ENCODE data around the gene E4F1.
"Not testable (repeated sequence)": the region's sequence is repeated elsewhere in the genome, so short reads cannot be mapped to it uniquely, and the experiment has no call there.

E4F1 gene

DNA sequence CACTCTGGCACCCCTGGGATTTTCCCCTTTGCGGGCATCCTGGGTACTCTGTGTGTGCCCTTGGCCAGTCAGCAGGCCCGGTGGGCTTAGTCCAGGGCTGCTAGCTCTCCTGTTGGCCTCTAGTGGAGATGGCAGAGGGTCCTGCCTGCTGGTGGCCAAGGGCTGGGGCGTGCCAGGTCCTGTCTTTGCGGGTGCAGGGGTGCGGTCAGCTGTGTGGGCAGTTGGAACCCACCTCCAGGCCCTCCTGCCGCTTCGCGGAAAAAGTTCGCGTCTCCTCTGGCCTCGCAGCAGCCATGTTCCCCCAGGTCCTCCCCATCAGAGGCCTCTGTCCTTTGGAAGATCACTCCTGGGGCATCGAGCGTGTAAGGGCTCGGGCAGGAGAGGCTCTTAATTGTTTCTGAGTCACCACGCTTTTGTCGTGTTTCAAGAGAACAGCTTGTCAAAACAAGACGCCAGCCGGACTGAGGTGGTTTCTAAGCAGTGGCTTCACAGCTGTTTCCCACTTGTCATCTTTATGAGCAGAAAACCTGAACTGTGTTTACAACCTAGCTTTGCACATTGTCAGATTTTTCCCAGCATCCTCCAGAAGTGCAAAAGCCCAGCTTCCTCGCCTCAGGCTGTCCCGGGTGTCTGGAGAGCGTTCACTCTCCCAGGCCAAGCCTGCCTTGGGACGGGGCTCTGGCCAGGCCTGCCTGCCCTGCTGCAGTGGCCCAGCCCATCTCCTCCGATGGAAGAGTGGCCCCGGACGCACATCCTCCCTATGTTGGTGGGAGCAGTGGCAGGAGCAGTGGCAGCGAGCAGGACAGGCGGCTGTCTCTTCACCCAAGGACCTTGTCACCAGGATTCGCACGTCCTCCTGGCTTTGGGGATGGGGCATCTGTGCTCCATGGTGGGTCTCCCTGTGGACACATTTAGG, 7.9 kb downstream of the E4F1 start:
- DNase-seq = peak; percentile 70

DNA sequence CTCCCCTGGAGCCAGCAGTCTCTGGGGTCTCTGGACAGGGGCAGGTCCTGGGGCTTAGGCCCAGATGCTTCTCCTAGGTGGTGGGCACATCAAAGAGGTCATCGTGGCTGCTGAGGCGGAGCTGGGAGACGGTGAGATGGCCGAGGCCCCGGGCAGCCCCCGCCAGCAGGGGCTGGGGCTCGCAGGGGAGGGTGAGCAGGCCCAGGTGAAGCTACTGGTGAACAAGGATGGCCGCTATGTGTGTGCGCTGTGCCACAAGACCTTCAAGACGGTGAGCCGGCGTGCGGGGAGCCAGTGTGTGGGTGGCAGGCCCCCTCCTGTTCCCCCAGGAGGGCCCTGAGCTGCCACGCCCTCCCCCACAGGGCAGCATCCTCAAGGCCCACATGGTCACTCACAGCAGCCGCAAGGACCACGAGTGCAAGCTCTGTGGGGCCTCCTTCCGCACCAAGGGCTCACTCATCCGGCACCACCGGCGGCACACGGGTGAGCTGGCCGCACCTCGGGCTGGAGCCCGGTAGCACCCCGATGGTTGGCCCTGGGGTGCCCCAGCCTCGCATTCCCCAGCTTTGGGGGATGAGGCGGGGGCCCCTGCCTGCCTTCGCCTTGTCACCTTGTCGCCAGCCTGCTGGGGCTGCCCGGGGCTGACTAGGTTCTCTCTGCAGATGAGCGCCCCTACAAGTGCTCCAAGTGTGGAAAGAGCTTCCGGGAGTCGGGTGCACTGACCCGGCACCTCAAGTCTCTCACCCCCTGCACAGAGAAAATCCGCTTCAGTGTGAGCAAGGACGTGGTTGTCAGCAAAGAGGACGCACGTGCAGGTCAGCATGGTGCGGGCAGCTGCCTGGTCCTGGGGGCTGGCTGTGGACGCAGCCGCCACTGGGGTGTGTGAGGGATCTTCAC, 9.0 kb downstream of the E4F1 start:
- no peak for DNase-seq

DNA sequence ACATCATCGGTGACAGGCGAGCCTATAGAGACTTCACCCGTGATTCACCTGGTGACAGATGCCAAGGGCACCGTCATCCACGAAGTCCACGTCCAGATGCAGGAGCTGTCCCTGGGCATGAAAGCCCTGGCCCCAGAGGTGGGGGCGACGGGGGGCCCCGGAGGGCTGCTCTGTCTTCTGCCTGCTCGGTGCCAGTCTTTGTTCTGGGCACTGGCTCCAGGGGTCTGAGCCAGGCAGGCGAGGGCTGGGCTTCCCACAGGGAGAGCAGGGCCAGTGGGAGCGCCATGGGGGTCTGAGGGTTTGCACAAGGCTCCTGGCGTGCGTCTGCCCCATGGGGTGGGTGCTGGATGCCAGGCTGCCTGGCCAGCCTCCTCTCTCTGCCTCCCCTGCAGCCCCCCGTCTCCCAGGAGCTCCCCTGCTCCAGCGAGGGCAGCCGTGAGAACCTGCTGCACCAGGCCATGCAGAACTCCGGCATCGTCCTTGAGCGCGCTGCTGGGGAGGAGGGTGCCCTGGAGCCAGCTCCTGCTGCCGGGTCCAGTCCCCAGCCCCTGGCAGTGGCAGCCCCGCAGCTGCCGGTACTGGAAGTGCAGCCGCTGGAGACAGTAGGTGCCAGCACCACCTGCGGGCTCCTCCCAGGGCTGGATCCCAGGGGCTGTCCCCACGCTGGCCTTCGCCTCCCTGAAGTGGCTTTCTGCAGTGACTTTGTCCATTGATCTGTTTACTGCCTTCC, 9.8 kb downstream of the E4F1 start:
- no peak for DNase-seq

DNA sequence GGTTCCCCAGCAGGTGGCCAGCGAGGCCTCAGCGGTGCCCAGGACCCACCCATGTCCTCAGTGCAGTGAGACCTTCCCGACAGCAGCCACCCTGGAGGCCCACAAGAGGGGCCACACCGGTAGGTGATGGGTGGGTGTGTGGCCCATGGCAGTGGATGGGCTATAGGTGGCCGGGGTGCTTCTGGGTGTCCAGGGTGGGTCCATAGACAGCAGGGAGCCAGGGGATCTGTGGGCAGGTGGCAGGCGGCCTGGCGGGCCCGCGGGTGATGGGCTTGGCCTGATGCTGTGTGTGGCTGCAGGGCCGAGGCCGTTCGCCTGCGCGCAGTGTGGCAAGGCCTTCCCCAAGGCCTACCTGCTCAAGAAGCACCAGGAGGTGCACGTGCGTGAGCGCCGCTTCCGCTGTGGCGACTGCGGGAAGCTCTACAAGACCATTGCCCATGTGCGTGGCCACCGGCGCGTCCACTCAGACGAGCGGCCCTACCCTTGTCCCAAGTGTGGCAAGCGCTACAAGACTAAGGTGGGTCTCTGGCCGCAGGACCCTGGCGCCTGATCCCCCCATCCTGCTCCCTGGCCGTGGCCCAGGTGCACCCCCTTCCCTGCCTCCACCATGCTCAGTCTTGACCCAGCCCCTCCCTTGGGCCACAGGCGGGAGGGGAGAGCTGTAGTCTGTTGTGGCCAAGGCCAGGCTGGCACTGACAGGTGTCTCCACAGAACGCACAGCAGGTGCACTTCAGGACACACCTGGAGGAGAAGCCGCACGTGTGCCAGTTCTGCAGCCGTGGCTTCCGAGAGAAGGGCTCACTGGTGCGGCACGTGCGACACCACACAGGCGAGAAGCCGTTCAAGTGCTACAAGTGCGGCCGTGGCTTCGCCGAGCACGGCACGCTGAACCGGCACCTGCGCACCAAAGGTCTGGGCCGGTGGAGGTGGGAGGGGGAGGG, 10.8 kb downstream of the E4F1 start:
- DNase-seq = peak; percentile 79

DNA sequence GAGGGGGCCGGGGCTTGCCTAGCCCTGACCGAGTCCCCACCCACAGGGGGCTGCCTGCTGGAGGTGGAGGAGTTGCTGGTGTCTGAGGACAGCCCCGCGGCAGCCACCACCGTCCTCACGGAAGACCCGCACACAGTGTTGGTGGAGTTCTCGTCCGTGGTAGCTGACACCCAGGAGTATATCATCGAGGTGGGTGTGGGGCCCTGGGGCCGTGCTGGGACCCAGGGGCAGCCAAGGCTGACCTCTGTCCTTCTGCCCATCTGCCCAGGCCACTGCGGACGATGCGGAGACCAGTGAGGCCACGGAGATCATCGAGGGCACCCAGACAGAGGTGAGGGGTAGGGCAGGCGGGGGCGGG, 11.4 kb downstream of the E4F1 start:
- DNase-seq = no peak

DNA sequence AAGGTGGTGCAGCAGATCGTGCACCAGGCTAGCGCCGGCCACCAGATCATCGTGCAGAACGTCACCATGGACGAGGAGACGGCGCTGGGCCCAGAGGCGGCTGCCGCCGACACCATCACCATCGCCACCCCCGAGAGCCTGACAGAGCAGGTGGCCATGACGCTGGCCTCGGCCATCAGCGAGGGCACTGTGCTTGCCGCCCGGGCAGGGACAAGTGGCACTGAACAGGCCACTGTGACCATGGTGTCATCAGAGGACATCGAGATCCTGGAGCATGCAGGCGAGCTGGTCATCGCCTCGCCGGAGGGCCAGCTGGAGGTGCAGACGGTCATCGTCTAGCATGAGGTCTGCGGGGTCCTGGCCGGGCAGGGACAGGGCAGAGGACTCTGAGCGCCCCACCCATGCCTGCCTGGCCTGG, 11.9 kb downstream of the E4F1 start:
- DNase-seq = no peak

DNA sequence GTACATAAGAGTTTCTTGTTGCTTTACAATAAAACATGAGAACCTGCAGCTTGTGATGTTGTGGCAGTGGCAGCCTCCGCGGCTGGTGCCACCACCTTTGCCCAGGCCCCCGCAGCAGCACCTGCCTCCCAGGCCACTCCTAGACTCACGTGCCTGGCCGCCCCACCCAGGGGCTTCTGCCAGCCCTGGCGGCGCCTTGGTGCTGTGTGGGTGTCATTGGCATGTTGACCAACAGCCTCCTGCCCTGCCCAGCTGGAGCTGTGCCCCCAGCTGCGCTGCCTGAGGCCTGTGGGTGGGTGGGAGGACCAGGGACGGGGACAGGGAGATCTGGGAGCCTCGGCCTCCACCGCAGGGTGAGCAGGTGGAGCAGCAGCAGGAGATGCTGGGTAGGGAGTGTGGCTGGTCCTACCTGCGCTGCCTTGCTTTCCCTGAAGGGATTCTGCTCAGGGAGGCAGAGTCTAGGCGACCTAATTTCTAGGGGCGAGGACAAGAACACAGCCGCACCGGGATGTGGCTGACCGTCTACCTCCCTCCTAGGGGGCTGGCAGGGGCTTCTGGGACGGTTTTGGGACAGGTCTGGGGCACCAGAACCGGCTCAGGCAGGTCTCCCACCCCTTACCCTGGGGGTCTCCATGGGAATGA, 12.4 kb downstream of the E4F1 start:
- DNase-seq = no peak

DNA sequence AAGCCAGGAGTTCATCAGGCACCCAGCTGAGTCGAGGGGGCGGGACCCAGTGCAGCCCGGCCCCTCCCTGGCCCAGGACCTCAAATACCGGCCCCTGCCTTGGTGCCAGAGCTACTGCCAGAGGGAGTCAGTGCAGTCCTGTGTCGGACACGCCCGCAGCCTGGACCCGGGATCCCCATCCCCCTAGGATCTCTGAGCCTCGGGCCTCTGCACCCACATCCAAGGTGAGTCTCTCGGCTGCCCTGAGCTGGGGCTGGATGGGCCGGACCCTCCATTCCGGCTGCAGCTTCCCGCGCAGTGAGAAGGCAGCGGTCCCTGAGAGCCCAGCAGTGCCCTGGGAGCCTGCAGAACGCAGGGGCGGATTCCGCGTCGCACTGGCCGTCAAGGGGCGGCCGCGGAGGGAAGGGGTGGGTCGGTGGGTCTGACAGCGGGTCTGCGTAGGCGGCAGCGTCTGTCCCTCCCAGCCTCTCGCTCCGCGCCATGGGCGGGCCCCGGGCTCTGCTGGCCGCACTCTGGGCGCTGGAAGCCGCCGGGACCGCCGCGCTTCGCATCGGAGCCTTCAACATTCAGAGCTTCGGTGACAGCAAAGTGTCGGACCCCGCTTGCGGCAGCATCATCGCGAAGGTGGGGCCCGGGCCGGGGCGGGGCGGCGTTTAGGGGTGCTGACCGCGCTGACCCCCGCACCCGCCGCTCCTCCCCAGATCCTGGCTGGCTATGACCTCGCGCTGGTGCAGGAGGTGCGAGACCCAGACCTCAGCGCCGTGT, 13.1 kb downstream of the E4F1 start, which contains the start of gene DNASE1L2:
TSS of gene DNASE1L2 (plus strand) at position 108 of the 765 bp plus-strand sequence. CDS start at position 481, 373 bp downstream.
- no peak for DNase-seq

DNA sequence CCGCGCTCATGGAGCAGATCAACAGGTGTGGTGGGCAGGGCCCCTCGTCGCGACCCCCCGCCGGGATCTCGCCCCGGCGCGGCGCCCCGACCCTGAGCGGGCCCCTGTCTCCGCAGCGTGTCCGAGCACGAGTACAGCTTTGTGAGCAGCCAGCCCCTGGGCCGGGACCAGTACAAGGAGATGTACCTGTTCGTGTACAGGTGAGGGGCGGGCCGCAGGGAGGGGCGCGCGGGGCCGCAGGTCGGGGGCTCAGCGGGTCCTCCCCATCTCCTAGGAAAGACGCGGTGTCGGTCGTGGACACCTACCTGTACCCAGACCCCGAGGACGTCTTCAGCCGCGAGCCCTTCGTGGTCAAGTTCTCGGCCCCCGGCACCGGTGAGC, 13.7 kb downstream of the E4F1 start:
- no peak for DNase-seq

DNA sequence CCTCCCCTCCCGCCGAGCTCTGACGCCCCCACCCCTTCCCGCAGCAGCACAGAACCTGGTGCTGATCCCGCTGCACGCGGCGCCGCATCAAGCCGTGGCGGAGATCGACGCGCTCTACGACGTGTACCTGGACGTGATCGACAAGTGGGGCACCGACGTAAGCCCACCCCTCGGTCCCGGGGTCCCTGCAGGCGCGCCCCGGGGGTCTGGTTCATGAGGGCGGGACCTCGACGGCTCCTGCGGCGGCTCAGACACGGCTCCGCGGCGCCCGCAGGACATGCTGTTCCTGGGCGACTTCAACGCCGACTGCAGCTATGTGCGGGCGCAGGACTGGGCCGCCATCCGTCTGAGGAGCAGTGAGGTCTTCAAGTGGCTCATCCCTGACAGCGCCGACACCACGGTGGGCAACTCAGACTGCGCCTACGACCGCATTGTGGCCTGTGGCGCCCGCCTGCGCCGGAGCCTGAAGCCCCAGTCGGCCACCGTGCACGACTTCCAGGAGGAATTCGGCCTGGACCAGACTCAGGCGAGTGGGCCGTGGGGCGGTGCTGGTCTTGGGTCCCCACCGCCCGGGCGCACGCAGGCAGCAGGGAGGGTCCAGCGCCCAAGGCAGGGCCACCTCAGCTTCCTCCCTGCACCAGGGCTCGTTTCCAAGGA, 14.2 kb downstream of the E4F1 start:
- DNase-seq = no peak

DNA sequence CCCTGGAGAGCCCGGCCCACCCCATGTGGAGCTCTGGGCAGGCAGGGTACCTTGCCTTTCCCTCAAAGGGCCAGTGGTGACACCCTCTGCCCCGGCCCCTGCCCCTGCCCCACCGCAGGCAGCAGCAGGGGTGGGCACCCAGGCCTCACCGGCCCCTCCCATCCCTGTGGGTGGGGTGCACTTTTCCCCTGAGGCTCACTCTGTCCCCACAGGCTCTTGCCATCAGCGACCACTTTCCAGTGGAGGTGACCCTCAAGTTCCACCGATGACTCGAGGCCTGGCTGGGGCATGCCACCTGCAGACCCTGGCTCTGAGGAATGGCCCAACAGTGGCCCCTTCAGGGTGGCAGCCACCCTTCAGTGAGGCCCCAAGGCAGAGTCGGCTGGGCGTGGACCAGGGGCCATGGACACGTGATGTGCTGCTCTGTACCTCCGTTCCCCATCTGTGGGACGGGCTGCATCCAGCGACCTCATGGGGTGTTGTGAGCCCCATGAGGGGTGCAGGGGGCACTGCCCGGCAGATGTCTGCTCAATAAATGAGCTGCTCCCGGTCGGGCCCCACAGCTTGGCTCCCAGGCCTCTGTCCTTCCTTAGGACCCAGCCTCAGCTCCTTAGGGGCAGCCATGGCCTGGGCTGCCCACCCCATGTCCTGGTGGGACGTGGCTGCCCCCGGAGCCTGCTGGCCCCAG, 14.9 kb downstream of the E4F1 start:
- DNase-seq = no peak

DNA sequence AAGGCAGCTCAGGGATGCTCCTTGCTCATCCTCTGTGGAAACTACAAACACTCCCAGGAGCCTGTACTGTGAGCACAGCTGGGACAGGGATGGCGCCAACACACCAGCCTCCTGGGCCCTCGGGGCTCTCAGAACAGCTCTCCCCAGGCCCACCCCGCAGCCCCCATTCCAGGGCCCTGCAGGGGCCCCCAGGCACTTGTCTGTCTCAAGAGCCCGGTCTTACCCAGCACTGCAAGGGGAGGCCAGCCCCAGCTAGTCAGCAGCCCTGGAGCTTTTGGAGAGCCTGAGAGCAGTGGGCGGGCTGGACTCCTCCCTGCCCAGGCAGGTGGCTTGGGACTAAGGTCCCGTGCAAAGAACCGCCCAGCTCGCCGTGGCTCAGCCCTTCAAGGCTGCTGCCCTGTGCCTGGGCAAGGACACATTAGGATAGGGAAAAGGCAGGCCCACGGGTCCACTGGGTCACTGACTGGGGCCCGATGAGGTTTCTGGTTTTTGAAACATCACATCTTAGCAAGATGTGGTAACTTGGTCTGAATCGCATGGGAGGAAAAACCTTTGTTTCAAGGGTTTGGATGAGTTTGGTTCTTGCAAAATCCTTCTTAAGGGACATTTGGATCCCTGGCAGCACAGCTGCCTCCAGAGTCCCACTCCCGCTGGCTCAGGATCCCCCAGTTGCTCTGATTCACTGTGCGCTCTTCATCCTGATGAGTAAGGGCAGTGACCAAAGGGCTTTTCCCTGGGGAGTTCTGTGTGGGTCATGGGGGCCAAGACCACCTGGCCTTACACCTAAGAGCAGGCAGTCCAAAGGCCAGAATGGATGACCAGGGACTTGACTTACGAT, 15.7 kb downstream of the E4F1 start:
- no peak for DNase-seq

DNA sequence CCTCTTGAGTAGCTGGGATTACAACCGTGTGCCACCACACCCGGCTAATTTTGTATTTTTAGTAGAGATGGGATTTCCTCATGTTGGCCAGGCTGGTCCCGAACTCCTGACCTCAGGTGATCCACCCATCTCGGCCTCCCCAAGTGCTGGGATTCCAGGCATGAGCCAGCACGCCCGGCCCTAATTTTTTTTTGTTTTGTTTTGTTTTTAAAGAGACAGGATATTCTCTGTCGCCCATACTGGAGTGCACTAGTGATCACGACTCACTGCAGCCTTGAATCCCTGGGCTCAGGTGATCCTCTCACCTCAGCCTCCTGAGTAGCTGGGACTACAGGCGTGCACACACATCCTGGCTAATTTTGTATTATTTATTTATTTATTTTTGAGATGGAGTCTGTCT, 16.9 kb downstream of the E4F1 start:
- DNase-seq = not testable (repeated sequence)

DNA sequence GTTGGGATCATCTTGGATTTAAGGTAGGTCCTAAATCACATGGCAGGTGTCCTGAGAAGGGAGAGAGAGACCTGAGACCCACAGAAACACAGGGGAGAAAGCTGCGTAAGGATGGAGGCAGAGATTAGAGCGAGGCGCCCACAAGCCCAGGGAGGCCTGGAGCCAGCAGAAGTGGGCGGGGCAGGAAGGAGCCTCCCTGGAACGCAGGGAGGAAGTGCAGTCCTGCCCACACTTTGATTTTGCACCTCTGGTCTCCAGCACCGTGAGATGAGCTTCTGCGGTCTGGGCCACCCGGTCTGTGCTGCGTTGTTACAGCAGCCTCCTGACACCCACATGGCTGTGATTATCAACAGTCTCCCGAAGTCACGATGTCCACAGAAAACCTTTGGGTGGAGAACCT, 19.2 kb downstream of the E4F1 start:
- no peak for DNase-seq

DNA sequence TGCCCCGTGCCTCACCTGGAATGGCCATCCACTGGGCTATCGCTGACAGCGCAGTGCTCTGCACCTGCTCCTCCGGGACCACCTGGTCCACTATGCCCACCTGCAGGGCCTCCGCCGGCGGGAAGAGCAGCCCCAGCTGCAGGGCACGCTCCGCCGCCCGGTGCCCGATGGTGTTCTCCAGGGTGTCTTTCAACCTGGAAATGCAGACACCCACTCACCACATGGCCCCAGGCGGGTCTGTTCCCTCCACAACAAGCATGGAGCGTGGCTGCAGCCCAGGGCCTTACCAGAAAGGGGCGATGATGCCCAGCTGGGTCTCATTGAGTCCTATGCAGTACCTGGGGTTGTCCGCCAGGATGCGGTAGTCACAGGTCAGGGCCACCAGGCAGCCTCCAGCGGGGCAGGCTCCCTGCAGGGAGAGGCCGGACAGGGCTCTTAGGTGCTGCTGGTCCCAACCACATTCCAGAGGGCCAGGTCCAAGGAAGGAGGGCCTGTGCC, 19.7 kb downstream of the E4F1 start:
- DNase-seq = no peak

DNA sequence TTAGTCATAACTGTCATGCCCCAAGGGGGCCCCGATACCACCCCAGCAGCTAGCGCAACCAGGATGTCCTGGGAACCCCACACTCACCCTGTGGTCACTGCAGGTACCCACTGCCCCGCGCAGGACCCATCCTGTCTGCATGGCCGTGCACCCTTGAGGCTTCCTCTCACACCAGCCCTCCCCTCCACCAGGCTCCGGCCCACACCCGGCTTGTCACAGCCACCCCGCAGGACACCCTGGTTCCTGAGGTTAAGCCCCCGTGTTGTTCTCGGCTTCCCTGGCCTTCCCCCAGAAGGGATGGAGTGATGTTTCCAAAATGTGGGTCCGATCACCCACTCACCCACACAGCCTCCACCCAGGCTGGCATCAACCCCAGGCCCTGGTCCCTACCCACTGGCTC, 20.4 kb downstream of the E4F1 start:
- no peak for DNase-seq

DNA sequence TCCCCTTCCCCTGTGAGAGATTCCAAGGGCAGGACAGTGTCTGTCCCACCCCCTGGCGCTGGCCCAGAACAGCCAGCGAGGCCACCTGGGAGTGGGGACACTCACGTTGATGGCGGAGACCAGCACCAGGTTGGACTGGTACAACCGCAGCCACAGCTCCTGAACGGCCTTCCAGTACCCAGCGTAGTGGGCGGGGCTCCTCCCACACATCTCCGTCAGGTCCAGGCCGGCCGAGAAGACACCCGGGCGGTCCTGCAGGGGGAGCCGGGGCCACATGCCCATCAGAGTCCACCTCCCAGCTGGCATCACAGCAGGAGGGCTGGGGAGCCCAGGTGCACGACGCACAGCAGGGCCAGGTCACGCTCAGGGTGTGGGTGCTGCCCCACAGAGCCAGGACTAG, 20.9 kb downstream of the E4F1 start:
- no peak for DNase-seq
